ENCODE results near the gene PABPC1L. TPM values are rescaled to one million over a fixed set of nuclear protein-coding genes. Genes with fewer than 3 reads are reported as not detected.

The PABPC1L gene
- total RNA-seq (2021; ENCODE audit: unreplicated experiment) = 102 TPM
- 81.8 TPM for polyA plus RNA-seq (2012; ENCODE audit: insufficient read length)
- percentile 71 among the genes with signal in this experiment for Bru-seq, nascent RNA
- percentile 72 among the genes with signal in this experiment for BruChase-seq, experiment 1, labeled RNA remaining after a 2-hour chase
- BruChase-seq, experiment 2, labeled RNA remaining after a 6-hour chase = percentile 77 among the genes with signal in this experiment
- long read RNA-seq, transcript PABPC1L-207 (6 exons, 2,223 nt) = major isoform, 12 of 49 reads
- long read RNA-seq, transcript PABPC1L-214 (2 exons, 541 nt) = minor isoform, 7 of 49 reads
- long read RNA-seq, partial matches to known transcripts = 14 of 49 reads
- long read RNA-seq, other reads (novel, unspliced or antisense) = 13 of 49 reads

- ATAC-seq (peak; percentile 96), DNase-seq (ENCODE audit: low read depth, low spot score) (no peak)
- in situ Hi-C loops (cut with HindIII; ENCODE audit: low pct_unique_long_range_greater_than_20kb, low sequenced_read_pairs) (no loop called here), intact Hi-C loops (cut with micrococcal nuclease; ENCODE audit: unreplicated experiment) (no loop called here)
- H3K4me3 ChIP-seq (ENCODE audit: low read depth in 2 of 2, low read length in 2 of 2) = peak within 1 kb of the TSS; percentile 91 to 93
- H3K36me3 ChIP-seq (ENCODE audit: control insufficient read depth, insufficient read depth, low read length) = peaks cover 21% of the 10 kb centered on the region
- H3K27me3 ChIP-seq (ENCODE audit: control insufficient read depth, insufficient read depth, low read length) = no peaks in the 10 kb centered on the region
- ChIA-PET POLR2A (interaction anchor here (0.6 to 0.7 kb wide), 2 partner anchors 48 to 386 kb away, joined by 4 to 6 read pairs; no protein-coding TSS in a partner anchor), CTCF (interaction anchor here (0.6 kb wide), 2 partner anchors 9 to 158 kb away, joined by 5 to 7 read pairs; no protein-coding TSS in a partner anchor)
- no TSS peak for BruUV-seq (replicated peaks)
- H3K4me1 ChIP-seq (ENCODE audit: control insufficient read depth, insufficient read depth, low read length) = peaks cover 6% of the 10 kb centered on the region; the same call in 1 of the 2 replicates
- H3K9me3 ChIP-seq (ENCODE audit: control insufficient read depth, insufficient read depth, low read depth, low read length) = no peaks in the 10 kb centered on the region
- TF ChIP-seq POLR2AphosphoS5 (IDR thresholded peaks at IDR 0.05; ENCODE audit: low read depth, low read length) (peak; percentile 76), CTCF (IDR thresholded peaks at IDR 0.05) (no peak), REST (IDR thresholded peaks at IDR 0.05; ENCODE audit: insufficient read depth in 1 of 2, low read depth in 2 of 2, low read length in 1 of 2) (no peak), SIN3A (IDR thresholded peaks at IDR 0.05; ENCODE audit: borderline replicate concordance, insufficient read depth, low read depth, low read length) (peak; percentile 91; the same call in 1 of the 2 replicates)
- H3K27ac ChIP-seq (ENCODE audit: low read length) = peak within 1 kb of the TSS; percentile 89
These were observed at the start of gene PABPC1L for GRCh38 chr20:44909872-44910689. PABPC1L (plus strand) TSS chr20:44910060; CDS start chr20:44910144, 84 bp downstream.

GRCh38 chr20:44861531-44862006 is 48.3 kb upstream of the PABPC1L start:
- H3K4me3 ChIP-seq (ENCODE audit: low read depth in 2 of 2, low read length in 2 of 2) = no peak overlapping the region
- CTCF ChIA-PET = interaction anchor here (1.1 kb wide), 1 partner anchor 115 kb away, joined by 3 read pairs; no protein-coding TSS in a partner anchor
- intact Hi-C loops (cut with micrococcal nuclease; ENCODE audit: unreplicated experiment) (loop anchor here (10.0 kb wide), 1 partner anchor 177 kb away; no protein-coding TSS in a partner anchor), in situ Hi-C loops (cut with HindIII; ENCODE audit: low pct_unique_long_range_greater_than_20kb, low sequenced_read_pairs) (no loop called here)
- ATAC-seq = peak; percentile 80
- H3K9me3 ChIP-seq (ENCODE audit: control insufficient read depth, insufficient read depth, low read depth, low read length) = no peaks in the 10 kb centered on the region
- H3K4me1 ChIP-seq (ENCODE audit: control insufficient read depth, insufficient read depth, low read length) = no peaks in the 10 kb centered on the region
- DNase-seq (ENCODE audit: low read depth, low spot score) = no peak
- no peaks in the 10 kb centered on the region for H3K36me3 ChIP-seq (ENCODE audit: control insufficient read depth, insufficient read depth, low read length)
- POLR2A ChIA-PET = no interaction called here
- BruUV-seq (replicated peaks) = no TSS peak
- no peaks in the 10 kb centered on the region for H3K27me3 ChIP-seq (ENCODE audit: control insufficient read depth, insufficient read depth, low read length)
- TF ChIP-seq POLR2AphosphoS5 (IDR thresholded peaks at IDR 0.05; ENCODE audit: low read depth, low read length) (no peak), REST (IDR thresholded peaks at IDR 0.05; ENCODE audit: insufficient read depth in 1 of 2, low read depth in 2 of 2, low read length in 1 of 2) (no peak), TCF7L2 (IDR thresholded peaks at IDR 0.05; ENCODE audit: low read depth, low read length) (no peak), CTCF (IDR thresholded peaks at IDR 0.05) (no peak), SIN3A (IDR thresholded peaks at IDR 0.05; ENCODE audit: borderline replicate concordance, insufficient read depth, low read depth, low read length) (no peak)
- H3K27ac ChIP-seq (ENCODE audit: low read length) = no peak overlapping the region

Measured in Panc1 (cell line).